Upper lobe of left lung (tissue), 6 donors: ENCODE data around the gene GLS. TPM values are rescaled to one million over a fixed set of nuclear protein-coding genes. Genes with fewer than 3 reads are reported as not detected.
A peak's percentile ranks its signal among the peaks of the same experiment; 100 is the strongest.

Source experiments
- ATAC-seq, 2 donors: fragments of 200-7000 bp; cut with Tn5 transposase; one replicate each; pipeline ENCODE4 v1.9.1; 2022; ENCODE audit warnings: mild to moderate bottlenecking in 2 of 2, moderate library complexity in 2 of 2; ENCODE audit not compliant: low FRiP score in 2 of 2
- DNase-seq, 2 donors: peaks; one replicate each; pipeline ENCODE4 v3.0.0-alpha.2; 2019 to 2020
- H3K27ac ChIP-seq, 4 donors: fragments of 200-600 bp; sonication (generic); one replicate each; pipeline ENCODE4 v1.5.1; 2016 to 2019
- H3K27me3 ChIP-seq, 4 donors: fragments of 200-600 bp; sonication (generic); one replicate each; pipeline ENCODE4 v1.5.1; 2017 to 2019
- H3K36me3 ChIP-seq, 4 donors: fragments of 200-600 bp; sonication (generic); one replicate each; pipeline ENCODE4 v1.5.1; 2016 to 2019
- H3K4me1 ChIP-seq, 4 donors: fragments of 200-600 bp; sonication (generic); one replicate each; pipeline ENCODE4 v1.5.1; 2018 to 2019
- H3K4me3 ChIP-seq, 4 donors: fragments of 200-600 bp; sonication (generic); one replicate each; pipeline ENCODE4 v1.5.1; 2017 to 2019; ENCODE audit warnings: mild to moderate bottlenecking in 2 of 4, moderate library complexity in 1 of 4
- H3K9me3 ChIP-seq, 4 donors: fragments of 200-600 bp; sonication (generic); one replicate each; pipeline ENCODE4 v1.5.1; 2018 to 2019
- EP300 ChIP-seq, 4 donors: sonication (generic); formaldehyde crosslinking; IDR thresholded peaks; one replicate each; pipeline ENCODE4 v1.5.1; 2017; ENCODE audit warnings: antibody characterized with exemption in 4 of 4, control low read depth in 2 of 4
- POLR2A ChIP-seq, 4 donors: fragments of 450-650 bp; IDR thresholded peaks; one replicate each; pipeline ENCODE4 v1.5.1; 2016 to 2017; ENCODE audit warnings: antibody characterized with exemption in 4 of 4, mild to moderate bottlenecking in 2 of 4
- POLR2AphosphoS5 ChIP-seq, 2 donors: sonication (generic); formaldehyde crosslinking; IDR thresholded peaks; one replicate each; pipeline ENCODE4 v1.5.1; 2017; ENCODE audit warnings: antibody characterized with exemption in 2 of 2
- WGBS, 2 donors: methylation state at CpG; one replicate each; pipeline ENCODE4 v1.1.5; 2017 to 2018; 5-methylcytosine and 5-hydroxymethylcytosine counted together
- total RNA-seq, 6 donors: library from RNA; depleted of rRNA in 4 of 6; stranded (reverse); fragments of >200 nt in 4 of 6; gene quantifications; one replicate each; pipeline versions ENCODE4 v1.1.0 to v1.2.1, GENCODE V29; 2016 to 2021
- TF ChIP-seq, protein P1 (sequence below), 6 experiments: fragments of 450-650 bp in 4 of 6; fragments of 200-600 bp in 2 of 6; sonication (generic) in 2 of 6; IDR thresholded peaks; one replicate each; pipeline ENCODE4 v1.5.1; 2016 to 2019; ENCODE audit warnings: antibody characterized with exemption in 6 of 6
- donor health status: DM: no; HTN: no; CAD: no; lungs with moderate emphysema.
- donor health status: DM: no; HTN: yes; CAD: no; lungs with severe emphysema.

GLS gene
- total RNA-seq, 6 donors from 2014 or later: 126 to 401 (median 189) TPM

DNA sequence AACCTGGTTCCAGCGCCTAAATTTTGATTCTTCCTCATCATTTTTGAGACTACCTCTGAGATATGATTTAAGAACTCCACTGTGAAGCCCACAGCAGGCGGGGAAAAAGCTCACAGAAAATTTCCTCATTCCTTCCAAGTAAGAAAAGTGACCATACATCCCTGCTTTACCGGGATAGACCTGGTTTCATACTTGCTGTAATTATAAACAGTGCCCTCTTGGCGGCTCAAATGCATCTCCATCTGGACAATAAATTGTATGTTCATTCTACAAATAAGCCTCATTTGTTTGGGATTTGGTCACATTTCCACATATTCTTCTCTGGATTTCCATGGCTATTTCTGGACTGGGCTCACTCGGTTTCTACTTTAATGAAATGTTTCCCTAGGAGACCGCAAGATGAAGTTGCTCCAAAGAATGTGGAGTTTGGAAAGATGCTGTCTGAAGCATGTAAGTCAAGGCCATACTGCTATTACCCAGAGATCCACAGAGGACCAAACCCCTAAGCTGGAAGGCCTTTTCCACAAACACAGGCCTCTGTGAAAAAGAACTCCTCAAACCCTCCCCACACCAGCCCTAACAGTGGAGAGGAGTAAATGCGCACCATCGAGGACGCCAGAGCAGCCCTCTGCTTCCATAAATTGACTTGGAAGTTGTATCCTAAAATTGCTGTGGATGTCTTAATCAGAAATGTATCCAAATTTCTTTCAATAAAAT, 119.5 kb downstream of the GLS start:
- H3K27me3 ChIP-seq: no peaks in the 10 kb centered on the region
- H3K4me3 ChIP-seq: no peak overlapping the region
- H3K36me3 ChIP-seq: peaks cover 64 to 100% (median 84%) of the 10 kb centered on the region in 4 donors
- WGBS, 2 donors: 82 to 90% methylated on average over 9 of the region's 9 CpGs
- no peaks in the 10 kb centered on the region for H3K9me3 ChIP-seq
- no peak for TF ChIP-seq POLR2A (IDR thresholded peaks at IDR 0.05)
- TF ChIP-seq, protein P1, sequence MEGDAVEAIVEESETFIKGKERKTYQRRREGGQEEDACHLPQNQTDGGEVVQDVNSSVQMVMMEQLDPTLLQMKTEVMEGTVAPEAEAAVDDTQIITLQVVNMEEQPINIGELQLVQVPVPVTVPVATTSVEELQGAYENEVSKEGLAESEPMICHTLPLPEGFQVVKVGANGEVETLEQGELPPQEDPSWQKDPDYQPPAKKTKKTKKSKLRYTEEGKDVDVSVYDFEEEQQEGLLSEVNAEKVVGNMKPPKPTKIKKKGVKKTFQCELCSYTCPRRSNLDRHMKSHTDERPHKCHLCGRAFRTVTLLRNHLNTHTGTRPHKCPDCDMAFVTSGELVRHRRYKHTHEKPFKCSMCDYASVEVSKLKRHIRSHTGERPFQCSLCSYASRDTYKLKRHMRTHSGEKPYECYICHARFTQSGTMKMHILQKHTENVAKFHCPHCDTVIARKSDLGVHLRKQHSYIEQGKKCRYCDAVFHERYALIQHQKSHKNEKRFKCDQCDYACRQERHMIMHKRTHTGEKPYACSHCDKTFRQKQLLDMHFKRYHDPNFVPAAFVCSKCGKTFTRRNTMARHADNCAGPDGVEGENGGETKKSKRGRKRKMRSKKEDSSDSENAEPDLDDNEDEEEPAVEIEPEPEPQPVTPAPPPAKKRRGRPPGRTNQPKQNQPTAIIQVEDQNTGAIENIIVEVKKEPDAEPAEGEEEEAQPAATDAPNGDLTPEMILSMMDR (IDR thresholded peaks at IDR 0.05): no peak
- no peak for TF ChIP-seq POLR2AphosphoS5 (IDR thresholded peaks at IDR 0.05)
- no peak for TF ChIP-seq EP300 (IDR thresholded peaks at IDR 0.05)
- ATAC-seq (no peak), DNase-seq (no peak)
- no peaks in the 10 kb centered on the region for H3K4me1 ChIP-seq
- no peak overlapping the region for H3K27ac ChIP-seq

DNA sequence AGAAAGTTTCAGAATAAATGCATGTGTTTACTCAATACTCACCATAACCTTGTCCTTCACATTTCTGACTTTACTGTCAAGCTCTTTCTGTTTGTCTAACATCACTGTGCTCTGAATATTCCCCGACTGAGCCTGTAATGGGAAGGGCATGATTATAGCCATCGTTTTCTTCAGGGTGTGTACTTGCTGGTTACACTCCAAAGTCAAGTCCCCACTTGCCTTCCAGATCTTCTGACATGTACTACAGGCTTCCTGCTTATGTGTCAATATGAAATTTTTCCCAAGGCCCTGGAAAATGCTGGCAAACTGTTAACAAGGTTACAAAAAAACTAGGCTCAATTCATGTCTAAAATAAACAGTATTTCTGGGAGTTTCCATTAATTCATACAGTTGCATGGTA, 120.4 kb downstream of the GLS start:
- DNase-seq: no peak
- no peak for TF ChIP-seq POLR2AphosphoS5 (IDR thresholded peaks at IDR 0.05)
- no peak for TF ChIP-seq POLR2A (IDR thresholded peaks at IDR 0.05)
- TF ChIP-seq, protein P1 (IDR thresholded peaks at IDR 0.05): no peak
- TF ChIP-seq EP300 (IDR thresholded peaks at IDR 0.05): no peak
- Histone ChIP-seq H3K9me3 (no peaks in the 10 kb centered on the region), H3K36me3 (peaks cover 56 to 100% (median 84%) of the 10 kb centered on the region in 4 donors), H3K27ac (peak overlapping the region in 1 of 4 donors; percentile 43), H3K4me1 (no peaks in the 10 kb centered on the region), H3K4me3 (no peak overlapping the region), H3K27me3 (no peaks in the 10 kb centered on the region)
- 39 to 52% methylated on average over 2 of the region's 2 CpGs for WGBS, 2 donors
- ATAC-seq: no peak

DNA sequence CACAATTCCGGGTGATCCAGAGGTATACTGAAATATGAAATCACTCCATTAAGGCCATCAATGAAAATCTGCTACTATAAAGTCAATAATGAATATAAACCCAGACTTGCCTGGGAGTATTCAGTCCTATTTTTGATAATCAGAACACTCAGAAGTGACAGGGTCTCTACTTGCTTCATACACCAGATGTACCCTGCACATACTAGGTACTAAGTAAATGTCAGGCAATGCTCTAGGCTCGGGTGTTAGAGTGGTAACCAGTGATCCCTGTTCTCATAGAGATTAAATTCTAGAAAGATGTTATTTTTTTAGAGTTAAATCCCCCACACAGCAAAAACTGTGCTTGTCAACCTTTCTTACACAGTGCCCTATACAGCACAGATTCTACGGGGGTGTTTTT, 121.0 kb downstream of the GLS start:
- no peak for DNase-seq
- Histone ChIP-seq H3K27me3 (no peaks in the 10 kb centered on the region), H3K4me1 (no peaks in the 10 kb centered on the region), H3K27ac (peak overlapping the region in 1 of 4 donors; percentile 43), H3K4me3 (no peak overlapping the region), H3K36me3 (peaks cover 58 to 100% (median 84%) of the 10 kb centered on the region in 4 donors), H3K9me3 (no peaks in the 10 kb centered on the region)
- WGBS, 2 donors: 80 to 82% methylated on average over 3 of the region's 3 CpGs
- ATAC-seq: no peak
- TF ChIP-seq EP300 (IDR thresholded peaks at IDR 0.05) (no peak), POLR2A (IDR thresholded peaks at IDR 0.05) (no peak), POLR2AphosphoS5 (IDR thresholded peaks at IDR 0.05) (no peak)
- TF ChIP-seq, protein P1 (IDR thresholded peaks at IDR 0.05): no peak

DNA sequence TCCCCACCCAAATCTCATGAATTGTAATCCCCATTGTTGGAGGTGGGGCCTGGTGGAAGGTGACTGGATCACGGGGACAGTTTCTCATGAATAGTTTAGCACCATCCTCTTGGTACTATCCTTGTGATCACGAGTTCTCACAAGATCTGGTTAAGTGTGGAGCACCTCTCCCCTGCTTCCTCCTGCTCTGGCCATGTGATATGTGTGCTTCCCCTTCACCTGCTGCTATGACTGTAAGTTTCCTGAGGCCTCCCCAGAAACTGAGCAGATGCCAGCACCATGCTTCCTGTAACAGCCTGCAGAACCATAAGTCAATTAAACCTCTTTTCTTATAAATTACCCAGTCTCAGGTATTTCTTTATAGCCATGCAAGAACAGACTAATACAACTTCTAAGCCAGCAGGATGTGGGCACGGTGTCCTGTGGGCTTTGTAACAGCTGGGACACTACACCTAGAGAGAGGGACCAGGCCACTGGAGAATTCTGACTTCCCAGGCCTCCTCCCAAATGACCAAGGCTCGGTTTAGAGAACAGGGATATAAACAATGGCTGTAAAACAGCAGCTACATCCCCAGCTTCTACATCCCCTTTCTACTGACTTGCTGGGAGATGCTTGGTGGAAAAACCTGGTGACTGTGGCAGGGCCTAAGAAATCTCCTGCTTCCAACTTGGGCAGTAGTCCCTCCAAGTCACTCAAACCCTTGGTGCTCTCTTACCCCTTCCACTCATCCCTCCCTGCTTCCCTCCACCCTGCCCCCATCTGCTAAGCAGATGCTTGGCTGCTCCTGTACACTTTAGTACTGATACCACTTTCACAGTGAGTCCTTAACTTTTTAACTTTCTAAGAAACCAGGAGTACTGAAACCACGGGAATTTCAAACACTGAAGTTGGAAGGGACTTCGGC, 123.0 kb downstream of the GLS start:
- Histone ChIP-seq H3K36me3 (peaks cover 59 to 100% (median 81%) of the 10 kb centered on the region in 4 donors), H3K27me3 (no peaks in the 10 kb centered on the region), H3K4me1 (peaks cover 0 to 9% (median 0%) of the 10 kb centered on the region in 4 donors), H3K27ac (no peak overlapping the region), H3K4me3 (no peak overlapping the region), H3K9me3 (no peaks in the 10 kb centered on the region)
- 95 to 96% methylated on average over 6 of the region's 6 CpGs for WGBS, 2 donors
- ATAC-seq (no peak), DNase-seq (no peak)
- TF ChIP-seq, protein P1 (IDR thresholded peaks at IDR 0.05): no peak
- TF ChIP-seq POLR2AphosphoS5 (IDR thresholded peaks at IDR 0.05): no peak
- no peak for TF ChIP-seq EP300 (IDR thresholded peaks at IDR 0.05)
- no peak for TF ChIP-seq POLR2A (IDR thresholded peaks at IDR 0.05)
